Skin of body (tissue), 2 donors: ENCODE data around the gene EYA2. TPM values are rescaled to one million over a fixed set of nuclear protein-coding genes. Genes with fewer than 3 reads are reported as not detected.

ENCODE experiments used
- DNase-seq: peaks from one replicate; lab custom pipeline; 2025; lab: John Stamatoyannopoulos, UW
- total RNA-seq: library from RNA; depleted of rRNA; stranded (reverse); fragments of >200 nt; gene quantifications from one replicate; pipeline ENCODE4 v1.2.3, GENCODE V29; 2014

The EYA2 gene
- total RNA-seq, 1 donor from 2014 or later = 0.59 TPM

DNA sequence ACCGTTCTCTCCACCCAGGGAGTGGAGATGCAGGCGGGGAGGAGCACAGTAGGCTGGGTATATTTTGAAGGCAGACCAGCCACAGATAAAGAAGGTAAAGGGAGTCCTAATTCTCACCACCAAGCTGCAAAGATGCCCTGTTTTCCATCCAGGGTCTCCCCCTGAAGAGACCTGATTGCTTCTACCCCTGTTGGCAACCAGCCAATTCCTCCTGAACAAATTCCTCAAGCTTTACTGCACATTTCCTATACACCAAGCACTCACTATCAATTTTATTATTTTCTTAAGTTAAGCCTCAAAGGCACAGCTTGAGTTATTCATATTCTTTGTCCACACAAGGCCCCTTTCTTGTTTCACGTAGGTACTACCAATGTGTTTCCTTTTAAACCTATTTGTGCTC is 214.4 kb downstream of the EYA2 start:
- DNase-seq = no peak

DNA sequence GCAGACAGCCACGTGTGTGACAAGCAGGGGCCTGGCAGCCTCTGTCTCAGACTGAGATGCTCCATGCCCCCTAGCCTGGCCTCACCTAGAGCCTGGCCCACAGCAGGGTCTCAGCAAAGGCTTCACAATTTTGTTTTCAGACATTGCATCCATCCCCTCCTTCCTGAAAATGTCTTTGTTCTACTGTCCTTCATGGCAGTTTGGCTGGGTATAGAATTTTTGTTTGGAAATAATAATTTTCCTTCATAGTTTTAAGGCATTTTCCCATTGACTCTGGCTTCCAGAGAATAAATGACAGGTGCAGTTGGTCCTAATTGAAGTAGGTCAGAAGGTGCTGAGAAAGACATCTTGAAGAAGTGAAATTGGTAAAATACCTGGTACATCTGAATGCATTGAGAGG is 216.2 kb downstream of the EYA2 start:
- no peak for DNase-seq

- DNase-seq = no peak
Observed at GRCh38 chr20:47111576-47111975, 216.9 kb downstream of the EYA2 start.

GRCh38 chr20:47113362-47114109 is 218.9 kb downstream of the EYA2 start:
- no peak for DNase-seq

- no peak for DNase-seq
Observed at GRCh38 chr20:47115694-47116093, 221.1 kb downstream of the EYA2 start.

- no peak for DNase-seq
Observed at GRCh38 chr20:47117371-47117770, 222.7 kb downstream of the EYA2 start.

DNA sequence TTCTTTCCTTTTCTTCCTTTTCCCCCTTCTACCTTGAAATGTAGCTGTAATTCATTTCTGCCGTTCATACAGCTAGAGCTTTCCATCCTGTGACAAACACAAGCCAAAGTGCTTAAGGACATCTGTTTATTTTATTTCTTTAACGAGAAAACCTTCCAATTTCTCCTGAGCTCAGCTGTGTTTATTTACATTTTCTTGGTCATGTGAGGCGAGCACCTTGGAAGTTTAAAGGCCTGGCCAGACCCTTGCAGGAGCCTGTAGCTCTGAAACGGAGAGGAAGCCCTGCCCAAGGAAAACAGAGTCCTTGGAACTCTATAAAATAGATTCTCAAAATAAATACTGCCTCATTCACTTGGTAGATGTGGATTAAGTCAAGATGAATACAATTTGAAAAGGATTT is 223.1 kb downstream of the EYA2 start:
- DNase-seq = no peak

GRCh38 chr20:47118206-47118605 is 223.6 kb downstream of the EYA2 start:
- DNase-seq = no peak

GRCh38 chr20:47118641-47119040 is 224.0 kb downstream of the EYA2 start:
- DNase-seq = no peak

DNA sequence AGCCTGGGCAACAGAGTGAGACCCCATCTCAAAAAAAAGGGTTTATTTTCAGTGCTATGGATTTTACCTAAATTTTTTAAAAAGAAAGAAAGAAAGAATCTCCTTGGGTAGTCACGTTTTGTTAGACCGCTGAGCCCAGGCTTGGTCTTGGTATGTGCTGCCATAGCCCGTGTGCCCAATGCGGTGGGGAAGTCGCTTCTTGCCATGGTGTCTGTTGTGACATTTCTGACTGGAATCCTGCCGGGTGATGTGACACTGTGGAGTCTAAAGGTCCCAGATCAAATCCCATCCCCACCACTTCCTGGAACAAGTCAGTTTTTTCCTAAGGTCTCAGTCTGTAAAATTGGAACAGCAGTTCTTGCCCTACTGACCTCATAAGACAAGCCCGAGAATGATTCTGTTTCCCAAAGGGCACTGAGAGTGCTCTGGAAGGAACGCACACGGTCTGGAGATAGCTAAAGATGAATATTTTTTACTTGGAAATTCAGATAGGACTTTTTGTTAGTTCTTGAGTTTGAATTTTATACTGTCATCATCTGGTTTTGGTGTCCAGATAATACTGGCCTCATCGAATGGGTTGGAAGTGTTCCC is 225.8 kb downstream of the EYA2 start:
- DNase-seq = no peak

- no peak for DNase-seq
Observed at GRCh38 chr20:47122560-47122959, 227.9 kb downstream of the EYA2 start.

DNA sequence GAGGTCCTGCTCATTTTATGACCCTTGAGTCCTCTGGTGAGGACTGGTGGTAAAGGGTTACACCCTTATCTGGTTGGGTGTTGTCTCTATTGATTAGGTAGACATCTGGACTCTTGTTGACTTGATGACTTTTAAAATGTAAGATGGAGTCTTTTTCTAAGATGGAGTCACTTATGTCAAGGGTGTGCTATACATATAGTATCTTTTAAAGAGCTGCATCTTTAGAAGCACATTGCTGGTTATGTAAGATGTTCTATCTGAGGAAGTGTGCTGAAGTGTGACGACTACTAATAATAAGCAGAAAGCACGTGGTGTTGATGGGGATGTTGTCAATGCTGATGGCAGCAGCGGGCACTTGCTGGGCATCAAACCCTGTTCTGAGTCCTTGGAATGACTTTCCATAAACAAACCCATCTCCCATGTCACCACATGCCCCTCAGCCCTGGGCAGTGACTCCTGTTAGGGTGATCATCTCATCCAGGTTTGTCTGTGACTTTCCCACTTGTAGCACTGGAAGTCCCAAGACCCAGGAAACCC is 229.6 kb downstream of the EYA2 start:
- DNase-seq = no peak

DNA sequence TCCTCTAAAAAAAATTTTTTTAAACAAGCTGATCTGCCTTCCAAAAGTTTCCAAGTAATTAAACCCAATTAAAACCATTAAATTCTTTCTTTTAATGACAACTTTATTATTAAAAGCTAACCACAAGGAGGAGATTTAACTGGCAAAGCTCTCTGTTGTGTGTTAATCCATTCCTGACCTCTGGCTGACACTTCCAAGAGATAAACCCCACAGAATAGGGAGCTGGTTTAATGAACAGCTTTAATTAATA is 230.8 kb downstream of the EYA2 start:
- no peak for DNase-seq

- no peak for DNase-seq
Observed at GRCh38 chr20:47125758-47126591, 231.3 kb downstream of the EYA2 start.

DNA sequence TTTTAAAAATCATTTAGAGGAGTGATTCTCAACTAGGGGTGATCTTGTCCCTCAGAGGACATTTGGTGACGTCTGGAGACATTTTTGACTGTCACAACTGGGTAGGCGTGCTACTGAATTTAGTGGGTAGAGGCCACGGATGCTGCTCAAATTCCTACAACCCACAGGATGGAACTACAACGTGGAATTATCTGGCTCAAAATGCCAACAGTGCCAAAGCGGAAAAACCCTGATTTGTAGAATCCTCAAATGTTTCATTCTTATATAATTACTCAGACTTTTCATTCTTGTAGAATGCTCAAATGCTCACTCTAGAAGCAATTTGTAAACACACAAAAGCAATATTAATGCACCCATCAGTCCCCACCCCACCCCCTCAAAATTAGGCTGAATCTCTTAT is 232.1 kb downstream of the EYA2 start:
- no peak for DNase-seq

GRCh38 chr20:47127546-47127945 is 232.9 kb downstream of the EYA2 start:
- no peak for DNase-seq

- no peak for DNase-seq
Observed at GRCh38 chr20:47127999-47128398, 233.4 kb downstream of the EYA2 start.

- no peak for DNase-seq
Observed at GRCh38 chr20:47129306-47129705, 234.7 kb downstream of the EYA2 start.

DNA sequence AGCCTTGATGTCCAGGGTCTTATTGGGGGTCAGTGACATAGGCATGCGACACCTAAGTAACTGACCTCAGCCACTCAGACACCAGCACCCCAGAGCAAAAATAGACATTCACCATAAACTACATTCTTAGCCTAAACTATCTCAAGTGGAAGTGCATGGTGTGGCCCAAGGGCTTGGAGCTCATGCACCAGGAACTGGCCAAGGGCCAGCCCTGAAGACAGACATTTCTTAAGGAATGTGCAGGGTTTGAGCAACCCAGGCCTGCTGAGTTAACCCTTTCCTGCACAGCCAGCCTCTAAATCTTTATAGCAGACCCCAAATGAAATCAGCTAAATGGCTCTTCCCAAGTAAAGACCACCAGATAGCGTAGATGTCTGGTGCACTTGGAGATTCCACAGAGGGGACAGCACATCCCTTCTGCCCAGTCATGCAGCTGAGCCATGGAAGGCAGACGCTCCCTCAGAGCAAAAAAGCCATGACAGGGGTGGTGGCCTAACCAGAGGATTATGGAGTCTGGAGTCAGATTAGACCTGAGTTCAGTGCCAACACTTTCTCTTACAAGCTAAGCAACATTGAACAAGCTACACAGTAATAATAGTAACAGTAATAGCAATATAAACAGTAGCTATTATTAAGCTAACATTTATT is 239.3 kb downstream of the EYA2 start:
- DNase-seq = no peak

- no peak for DNase-seq
Observed at GRCh38 chr20:47136782-47137181, 242.1 kb downstream of the EYA2 start.

DNA sequence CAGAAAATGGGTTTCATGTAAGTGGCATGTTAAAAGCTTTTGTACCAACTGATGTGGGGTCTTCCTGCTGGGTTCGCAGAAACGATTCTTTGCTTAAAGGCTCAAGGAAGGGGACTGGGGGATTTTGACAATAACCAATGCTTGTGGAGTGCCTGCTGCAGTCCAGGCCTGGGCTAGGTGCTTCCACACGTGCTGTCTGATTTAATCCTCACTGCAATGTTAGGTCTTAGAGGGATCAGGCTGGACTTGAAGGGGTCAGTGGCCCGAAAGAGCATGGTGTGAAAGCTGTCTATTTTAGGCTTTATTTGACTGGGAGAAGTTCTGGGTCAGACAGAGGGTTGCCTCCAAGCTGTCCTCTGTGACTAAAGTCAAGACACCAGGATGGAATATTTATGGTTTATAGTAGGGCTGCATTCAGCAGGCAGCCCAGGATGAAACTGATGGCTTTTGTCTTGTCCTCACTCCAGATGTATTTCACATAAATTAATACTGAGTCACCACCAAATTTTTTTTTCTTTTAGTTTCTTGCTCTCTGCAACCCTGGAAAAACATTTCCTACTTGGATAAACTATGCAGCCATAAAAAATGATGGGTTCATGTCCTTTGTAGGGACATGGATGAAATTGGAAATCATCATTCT is 242.7 kb downstream of the EYA2 start:
- DNase-seq = no peak
